ENCODE results near the gene C5orf47. TPM values are rescaled to one million over a fixed set of nuclear protein-coding genes. Genes with fewer than 3 reads are reported as not detected.

The C5orf47 gene
- total RNA-seq, 1 donor from 2014 or later: not detected

DNA sequence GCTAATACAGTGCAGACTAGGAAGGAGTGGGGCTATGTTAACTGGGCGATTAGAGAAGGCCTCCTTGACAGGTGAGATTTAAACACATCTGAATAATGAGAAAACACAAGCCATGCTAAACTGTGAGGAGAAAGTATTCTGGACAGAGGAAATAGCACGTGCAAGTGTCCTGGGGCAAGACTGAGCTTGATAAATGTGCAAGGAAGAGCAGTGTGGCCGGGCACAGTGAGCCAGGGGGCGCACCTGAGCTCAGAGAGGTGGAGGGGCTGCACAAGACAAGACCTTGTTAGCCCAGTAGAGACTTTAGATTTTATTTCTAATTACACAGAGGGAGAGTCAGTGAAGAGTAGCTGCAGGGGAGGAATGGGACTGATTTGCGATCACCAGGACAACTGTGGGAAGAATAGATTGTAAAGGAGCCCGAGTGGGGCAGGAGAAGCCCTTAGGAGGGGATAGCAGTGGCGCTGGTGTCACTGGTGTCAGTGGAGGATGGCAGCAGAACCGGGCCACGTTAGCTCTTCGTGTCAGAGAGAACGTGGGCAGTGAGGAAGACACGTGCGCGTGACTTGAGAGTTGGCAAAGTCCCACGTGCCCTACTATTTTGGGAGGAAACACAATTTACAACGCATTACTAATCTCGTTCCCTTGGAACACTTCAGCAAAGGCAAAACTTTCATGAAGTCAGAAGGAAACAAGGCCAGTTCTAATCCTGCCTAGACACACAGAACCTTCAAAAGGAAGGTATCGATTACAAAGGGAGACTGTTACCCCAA lies 17.9 kb upstream of the C5orf47 start:
- DNase-seq (ENCODE audit: low read depth in 2 of 2): no peak

DNA sequence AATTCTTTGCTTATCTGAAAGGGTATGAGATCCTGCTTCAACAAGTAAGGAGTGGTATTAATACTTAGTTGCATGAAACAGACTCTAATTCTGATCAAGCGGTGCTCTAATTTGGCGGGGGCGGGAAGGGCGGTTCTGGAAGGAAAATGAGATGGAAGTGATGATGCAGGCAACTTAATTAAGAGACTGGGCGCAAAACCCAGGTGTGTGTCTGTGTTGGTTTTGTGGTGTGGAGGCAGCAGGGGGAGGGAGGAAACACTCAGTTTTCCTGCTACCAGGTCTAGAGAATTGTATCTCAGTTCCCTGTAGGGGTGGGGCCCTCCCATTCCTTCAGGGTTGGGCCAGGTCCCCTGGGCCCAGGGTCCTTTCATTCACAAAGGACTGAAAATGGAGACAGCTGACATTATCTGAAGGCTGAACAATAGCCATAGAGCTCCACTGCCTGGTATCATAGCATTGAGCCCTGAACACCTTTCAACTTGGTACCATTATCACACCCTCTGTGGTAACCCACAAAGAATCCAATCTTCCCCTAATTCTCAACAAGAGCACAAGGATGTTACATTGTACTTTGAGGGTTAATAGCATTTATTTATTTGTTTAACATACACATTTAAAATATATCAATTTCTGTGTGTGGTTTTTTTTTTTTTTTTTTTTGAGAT lies 17.2 kb upstream of the C5orf47 start:
- no peak for DNase-seq (ENCODE audit: low read depth in 2 of 2)

DNA sequence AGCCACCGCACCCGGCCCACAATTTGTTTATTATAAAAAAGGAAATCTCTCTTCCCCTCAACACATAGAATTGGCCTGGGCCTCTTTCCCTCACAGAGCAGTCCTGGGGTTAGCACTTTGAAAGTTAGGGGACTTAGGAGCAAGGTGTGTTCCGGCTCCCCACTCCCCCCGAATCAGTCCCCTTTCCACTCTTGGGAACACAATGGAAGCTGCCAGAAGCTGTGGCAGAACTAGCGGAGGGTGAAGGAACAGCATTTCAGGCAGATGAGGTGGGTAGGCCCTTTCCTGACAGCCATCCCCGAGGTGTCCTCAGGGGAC lies 16.4 kb upstream of the C5orf47 start:
- DNase-seq (ENCODE audit: low read depth in 2 of 2): no peak

DNA sequence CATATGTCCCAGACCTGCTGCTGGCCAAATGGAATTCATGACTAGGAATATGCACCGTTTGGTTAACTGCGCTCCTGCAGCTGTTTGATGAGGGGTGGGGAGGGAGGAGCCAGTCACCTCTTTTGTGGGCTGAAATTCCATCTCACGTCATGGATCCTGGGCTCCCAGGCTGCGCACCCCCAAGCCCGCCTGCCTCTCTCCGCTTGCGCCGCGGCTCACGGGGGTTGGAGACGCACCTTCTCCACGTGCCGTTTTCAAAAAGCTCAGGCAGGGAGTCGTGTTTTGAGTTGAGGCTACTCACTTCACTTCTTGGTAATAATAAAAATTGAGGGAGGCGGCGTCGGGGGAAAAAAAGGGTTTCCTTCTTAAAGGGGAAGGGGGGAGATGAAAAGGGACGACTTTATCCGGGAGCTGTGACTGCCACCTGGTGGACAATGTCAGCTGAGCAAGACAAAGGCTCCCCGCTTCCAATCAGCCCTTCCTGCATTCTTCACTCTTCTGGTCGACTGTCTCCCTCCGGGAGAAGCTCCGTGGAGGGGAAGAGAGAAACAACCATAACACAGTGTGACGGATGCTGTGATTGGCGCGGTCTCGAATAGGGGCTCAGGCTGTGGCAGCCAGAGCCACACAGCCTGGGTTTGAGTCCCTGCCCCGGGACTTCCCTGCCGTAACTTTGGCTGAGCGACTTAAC lies 15.9 kb upstream of the C5orf47 start:
- DNase-seq (ENCODE audit: low read depth in 2 of 2): peak; percentile 57 to 76

DNA sequence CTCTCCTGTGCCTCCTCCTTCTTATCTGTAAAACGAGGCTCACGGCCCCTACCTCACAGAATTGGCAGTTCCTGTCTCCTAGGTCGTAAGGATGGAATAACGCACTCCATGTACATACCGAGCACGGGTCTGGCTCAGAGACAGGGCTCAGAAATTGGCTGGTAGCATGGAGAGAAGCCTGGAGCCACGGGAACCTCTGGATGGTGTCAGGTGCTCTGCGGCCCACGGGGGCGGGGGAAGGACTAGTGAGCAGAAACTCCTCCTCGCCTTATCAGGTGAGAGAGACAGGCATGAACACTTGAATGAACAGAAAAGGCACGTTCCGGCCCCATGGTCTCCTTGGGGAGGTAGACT lies 15.4 kb upstream of the C5orf47 start:
- DNase-seq (ENCODE audit: low read depth in 2 of 2): peak in 1 of 2 donors; percentile 5

DNA sequence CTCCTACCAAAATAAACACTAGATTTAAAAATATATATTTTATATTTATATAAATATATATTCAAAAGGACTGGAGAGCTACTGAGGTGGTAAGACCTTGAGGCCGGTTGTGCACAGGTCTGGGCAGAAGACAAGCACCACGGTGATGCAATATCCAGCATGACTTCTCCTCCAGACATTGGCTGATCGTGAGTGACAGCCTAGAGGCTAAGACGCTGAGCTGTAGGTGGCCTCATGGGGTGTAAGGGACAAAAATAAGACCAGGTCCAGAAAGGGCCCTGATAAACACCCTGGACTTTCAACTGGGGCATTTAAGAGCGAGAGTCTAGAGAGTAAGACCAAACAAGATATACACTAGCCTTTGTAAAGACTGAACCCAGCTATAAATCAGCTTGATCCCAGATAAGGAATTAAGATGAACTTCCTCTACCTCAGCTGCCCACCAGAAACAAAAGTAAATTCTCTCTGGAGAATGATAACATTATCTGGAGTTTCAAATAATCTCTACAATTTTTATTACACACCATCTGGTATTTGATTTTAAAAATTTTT lies 14.2 kb upstream of the C5orf47 start:
- DNase-seq (ENCODE audit: low read depth in 2 of 2): no peak

DNA sequence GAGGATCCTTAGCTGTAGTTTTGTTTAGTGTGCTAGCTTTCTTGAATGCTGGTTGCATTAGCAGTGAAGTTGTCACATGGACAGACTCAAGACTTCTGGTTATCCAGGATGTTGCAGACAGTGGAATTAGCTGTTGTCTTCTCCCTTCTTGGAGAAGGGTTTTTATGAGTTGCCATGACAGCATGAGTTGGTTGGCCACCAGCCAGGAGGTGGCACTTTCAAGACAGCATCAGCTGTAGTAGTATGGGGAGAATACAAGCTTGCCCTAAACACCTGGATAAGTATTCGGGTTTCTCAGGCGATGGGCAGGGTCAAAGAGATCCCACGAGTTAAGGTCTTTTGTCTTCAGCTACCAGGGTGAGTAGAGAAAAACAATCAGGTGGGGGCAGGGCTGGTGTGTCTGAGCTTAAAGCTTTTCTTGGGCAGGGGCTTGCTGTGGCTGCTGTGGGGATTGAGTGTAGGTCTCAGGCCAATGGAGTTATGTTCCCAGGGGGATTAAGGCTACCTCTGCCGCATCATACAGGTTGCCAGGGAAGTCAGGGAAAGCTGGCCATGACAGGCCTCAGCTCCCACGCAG lies 7.7 kb upstream of the C5orf47 start:
- no peak for DNase-seq (ENCODE audit: low read depth in 2 of 2)

DNA sequence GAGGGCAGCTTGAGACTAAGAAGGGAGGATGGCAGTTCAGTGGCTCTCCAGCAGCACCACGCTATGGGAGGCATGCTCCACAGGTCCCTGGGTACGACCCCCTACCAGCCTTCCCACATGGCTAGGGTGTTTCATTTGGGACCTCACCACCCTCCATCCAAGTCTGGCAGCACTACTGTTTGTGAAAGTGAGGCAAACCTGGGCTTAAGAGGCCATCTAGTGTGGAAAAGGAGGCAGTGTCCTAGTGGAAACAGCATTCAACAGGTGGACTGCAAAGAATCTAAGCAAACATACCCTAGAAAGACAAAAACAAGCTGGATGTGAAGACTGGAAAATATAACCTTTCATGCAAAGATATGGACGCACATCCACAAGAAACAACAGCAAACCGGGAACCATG lies 4.8 kb upstream of the C5orf47 start:
- peak in 1 of 2 donors; percentile 39 for DNase-seq (ENCODE audit: low read depth in 2 of 2)

DNA sequence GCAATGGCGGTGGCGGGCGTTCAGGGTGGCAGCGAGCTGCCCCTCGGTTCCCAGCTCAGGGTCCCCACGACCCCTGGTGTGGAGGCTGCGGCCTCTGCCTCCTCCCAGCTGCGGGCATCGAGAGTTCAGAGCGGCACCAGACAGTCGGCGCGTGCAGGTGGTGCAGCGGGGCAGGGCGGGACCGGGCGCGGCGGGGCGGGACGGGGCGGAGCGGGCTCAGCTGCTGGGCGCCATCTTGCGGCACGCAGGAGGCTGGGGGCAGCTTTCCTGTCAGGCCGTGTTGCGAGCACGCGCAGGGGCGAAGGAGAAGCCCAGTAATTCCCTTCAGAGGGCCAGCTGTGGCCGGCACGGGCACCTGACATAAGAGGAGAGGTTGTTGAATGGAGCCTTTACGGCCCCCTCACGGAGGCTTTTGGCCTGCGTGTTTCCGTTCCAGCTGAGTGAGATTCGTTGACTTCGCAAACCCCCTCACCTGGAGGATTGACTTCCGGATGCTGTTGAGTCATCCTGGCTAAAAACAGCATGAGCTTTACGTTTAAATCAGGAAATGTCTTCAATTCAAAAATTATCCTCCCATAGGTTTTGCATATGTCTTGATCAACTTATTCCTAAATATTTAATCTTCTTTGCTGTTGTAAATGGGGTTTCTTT lies 587 bp downstream of the C5orf47 start:
- DNase-seq (ENCODE audit: low read depth in 2 of 2): no peak

DNA sequence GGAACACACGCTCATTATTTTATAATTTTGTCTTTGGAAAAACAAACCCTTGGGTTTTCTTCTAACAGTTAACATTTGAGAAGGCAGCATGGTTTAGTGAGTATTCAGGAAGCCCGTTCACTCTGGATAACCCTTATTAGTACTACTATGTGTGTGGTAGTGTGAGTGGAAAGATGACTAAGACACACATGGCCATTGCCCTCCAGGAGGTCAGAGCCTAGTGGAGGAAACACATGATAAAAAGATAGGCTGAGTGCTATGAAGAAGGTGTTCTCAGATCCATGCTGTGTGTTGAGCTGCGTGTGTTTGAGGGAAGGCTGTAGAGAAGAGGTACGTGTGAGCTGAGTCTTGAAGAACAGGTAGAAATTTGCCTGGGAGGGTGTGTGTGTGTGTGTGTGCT lies 8.4 kb downstream of the C5orf47 start:
- no peak for DNase-seq (ENCODE audit: low read depth in 2 of 2)

DNA sequence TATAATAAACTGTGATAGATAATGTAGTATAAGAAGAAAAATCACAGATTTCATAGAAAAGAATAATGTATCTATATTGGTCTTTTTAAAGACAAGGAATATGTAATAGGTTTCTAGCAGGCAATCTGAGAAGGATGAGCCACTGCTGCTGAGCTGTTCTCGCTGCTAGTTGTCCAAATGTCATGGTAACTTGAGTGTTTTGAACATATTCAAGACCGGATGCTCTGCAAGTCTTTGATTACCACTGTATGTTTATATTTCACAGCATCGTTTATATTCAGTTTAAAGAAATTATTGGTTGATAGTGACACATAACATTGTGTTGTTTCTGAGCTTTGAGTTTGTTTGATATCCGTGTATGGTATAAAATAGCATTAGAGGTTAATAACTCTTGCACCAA lies 9.6 kb downstream of the C5orf47 start:
- DNase-seq (ENCODE audit: low read depth in 2 of 2): no peak

DNA sequence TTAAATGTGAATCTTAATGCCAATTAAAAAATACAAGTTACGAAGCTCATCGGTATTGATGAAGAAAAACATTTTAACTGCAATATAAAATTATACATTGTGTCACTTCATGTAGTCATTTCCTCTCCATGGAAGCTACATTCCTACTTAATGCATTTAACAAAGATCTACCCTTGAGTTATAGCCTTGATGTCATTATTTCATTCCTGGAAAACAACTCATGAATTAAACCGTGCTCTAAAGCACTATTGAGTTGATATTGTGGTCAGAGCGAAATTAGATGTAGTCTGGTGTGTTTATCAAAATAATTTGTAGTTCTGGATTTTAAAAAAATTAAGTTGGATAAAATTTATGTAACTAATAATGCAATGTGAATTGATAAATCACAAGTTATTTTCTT lies 11.1 kb downstream of the C5orf47 start:
- DNase-seq (ENCODE audit: low read depth in 2 of 2): no peak

DNA sequence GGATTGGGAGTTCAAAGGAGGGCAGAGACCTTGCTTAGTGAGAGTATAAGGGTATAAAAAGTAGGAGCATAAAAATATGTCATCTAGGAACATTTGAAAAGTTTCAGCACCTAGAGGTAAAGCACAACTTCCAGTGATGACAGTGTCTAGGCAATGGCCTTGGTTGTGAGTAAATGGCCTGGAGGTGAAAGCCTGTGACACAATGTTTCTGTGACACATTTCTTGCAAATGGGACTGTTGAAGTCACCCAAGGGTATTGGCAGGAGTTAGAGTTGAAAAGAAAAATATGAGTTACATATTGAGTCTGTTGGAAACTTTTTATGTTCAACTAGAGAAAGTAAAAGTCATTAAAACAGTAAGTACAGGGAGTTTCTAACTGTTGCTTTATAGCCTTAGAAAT lies 14.8 kb downstream of the C5orf47 start:
- DNase-seq (ENCODE audit: low read depth in 2 of 2): no peak

DNA sequence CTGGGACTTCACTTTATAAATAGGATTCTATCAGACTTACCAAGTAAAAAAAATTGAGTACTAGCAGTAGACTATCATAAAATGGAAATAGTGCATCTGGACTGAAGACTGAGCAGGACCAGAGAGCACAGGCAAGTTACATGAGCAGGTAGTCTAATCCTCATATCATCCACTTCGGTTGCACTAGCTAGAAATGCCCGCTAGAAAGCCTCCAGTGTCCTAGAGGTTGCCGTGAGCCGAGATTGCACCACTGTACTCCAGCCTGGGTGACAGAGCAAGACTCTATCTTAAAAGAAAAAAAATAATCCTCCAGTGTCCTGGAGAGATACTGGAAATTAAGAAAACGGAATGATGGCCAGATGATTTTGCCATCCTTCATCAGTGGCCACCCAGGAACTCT lies 20.0 kb downstream of the C5orf47 start:
- no peak for DNase-seq (ENCODE audit: low read depth in 2 of 2)

DNA sequence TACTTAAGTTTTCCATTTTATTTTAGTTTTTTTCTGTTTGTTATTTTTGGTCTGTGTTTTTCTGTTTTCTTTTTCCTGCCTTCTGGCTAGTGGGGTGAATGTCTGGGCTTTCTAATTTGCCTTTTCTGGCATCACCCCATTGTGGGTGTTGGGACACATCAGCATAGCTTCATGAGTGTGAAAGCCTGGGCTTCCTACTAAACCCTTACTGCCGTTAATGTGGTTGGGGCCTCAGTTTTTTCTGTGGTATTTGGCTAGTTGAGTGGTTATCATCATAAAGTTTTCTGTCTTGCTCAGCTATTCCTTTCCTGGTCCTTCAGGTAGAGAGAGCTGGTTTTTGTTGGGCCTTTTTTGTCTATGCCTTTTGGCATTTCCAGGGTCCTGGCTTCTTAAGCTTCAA lies 21.4 kb downstream of the C5orf47 start:
- DNase-seq (ENCODE audit: low read depth in 2 of 2): no peak

DNA sequence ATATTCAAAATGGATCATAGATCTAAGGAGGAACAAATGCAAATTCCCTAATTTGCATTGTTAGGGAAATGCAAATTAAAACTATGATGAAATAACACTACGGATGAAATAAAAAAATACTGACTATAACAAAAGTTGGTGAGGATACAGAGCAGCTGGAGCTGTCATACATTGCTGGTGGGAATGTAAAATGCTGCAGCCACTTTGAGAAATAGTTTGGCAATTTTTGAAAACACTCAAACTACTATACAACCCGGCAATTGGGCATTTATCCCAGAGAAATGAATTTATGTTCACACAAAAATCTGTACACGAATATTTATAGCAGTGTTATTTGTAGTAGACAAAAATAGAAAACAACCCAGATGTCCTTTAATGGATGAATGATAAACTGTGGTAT lies 22.5 kb downstream of the C5orf47 start:
- no peak for DNase-seq (ENCODE audit: low read depth in 2 of 2)

DNA sequence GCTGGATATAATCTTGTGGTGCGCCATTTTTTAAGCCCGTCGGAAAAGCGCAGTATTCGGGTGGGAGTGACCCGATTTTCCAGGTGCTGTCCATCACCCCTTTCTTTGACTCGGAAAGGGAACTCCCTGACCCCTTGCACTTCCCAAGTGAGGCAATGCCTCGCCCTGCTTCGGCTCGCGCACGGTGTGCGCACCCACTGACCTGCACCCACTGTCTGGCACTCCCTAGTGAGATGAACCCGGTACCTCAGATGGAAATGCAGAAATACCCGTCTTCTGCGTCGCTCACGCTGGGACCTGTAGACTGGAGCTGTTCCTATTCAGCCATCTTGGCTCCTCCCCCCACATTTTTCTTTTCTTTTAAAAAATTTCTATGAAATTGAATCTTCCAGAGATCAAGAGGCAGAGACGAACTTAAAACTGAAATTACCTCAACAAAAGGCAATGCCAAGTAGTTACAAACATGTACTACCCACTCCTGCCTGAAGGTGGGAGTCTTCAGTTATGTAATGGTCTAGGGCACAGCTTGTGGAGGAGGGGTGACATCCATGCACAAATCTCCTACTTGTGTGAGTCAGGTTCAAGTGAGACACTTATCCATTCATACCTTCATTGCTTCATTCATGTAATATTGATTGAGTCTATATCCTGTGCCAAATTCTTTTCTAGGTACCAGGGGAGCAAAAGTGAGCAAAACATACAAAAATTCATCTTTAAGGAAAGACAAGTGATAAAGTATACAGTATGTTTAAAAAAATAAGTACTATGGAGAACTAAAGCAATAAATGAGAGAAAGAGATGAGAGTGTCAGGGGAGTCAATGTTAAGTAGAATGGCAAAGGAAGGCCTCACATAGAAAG lies 31.3 kb downstream of the C5orf47 start:
- peak; percentile 32 to 57 for DNase-seq (ENCODE audit: low read depth in 2 of 2)

DNA sequence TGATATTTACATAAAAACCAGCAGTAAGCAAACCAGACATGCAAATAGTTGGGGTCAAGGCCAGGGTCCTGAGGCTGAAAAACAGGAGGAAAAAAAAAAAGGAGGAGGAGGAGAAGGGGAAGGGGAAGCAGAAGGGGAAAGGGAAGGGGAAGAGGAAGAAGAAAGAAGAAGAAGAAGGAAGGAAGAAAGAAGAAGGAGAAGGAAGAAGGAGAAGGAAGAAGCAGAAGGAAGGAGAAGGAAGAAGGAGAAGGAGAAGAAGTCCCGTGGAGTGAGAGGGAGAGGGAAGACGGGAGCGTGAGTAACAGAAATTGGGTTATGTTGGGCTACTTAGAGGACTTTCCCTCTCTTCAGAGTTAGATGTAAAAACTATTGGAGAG lies 31.9 kb downstream of the C5orf47 start:
- DNase-seq (ENCODE audit: low read depth in 2 of 2): no peak

DNA sequence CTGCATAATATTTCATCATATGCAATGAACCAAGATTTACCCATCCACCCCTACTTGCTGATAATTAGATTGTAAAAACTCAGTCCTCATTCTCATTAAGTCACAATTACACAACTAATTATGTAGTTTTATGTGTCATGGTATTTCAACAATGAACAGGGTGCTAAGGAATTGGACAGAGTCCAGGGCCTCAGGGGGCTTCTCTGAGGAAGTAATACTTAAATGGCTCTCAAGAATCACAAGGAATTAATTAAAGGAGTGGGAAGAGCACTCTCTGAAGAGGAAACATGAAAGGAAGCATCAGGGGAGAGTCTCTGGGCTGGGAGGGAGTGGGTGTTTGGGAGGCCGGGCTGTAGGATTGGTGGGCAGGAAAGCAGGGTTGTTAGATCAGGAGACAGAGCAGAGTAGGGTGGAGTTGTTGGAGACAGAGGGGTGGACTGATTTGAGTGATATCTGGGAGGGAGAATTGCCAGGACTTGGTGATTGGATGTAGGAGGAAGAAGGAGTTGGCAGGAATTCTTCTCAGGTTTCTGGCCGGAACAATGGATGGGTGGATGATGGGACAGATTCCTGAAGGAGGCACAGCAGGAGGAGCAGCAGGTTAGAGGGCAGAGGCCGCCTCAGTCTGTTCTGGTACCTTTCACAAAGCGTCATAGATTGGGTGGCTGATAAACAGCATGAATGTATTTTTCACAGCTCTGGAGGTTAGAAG lies 33.6 kb downstream of the C5orf47 start:
- no peak for DNase-seq (ENCODE audit: low read depth in 2 of 2)

DNA sequence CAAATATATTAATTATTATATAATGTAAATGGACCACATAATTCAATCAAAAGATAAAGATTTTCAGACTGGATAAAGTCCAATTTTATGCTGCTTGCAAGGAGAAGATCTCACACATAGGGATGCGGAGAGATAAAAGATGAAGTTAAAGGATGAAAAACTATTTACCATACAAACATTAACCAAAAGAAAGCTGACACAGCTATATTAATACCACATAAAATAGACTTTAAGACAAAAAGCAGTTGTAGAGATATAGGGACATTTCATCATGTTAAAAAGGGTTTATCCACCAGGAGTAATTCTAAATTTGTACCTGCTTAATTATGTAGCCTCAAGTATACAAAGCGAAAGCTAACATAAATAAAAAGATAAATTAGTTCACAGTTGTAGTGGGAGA lies 41.3 kb downstream of the C5orf47 start:
- DNase-seq (ENCODE audit: low read depth in 2 of 2): no peak
